ENCODE measurements around the gene GNLY.
"Not testable (repeated sequence)": the region's sequence is repeated elsewhere in the genome, so short reads cannot be mapped to it uniquely, and the experiment has no call there.

GNLY gene

GRCh38 chr2:85711578-85712060, 17.5 kb downstream of the GNLY start:
- no peak for DNase-seq (ENCODE audit: extremely low read depth, low read depth)
- no peak for TF ChIP-seq CTCF (IDR thresholded peaks at IDR 0.05; ENCODE audit: low read depth, low read length)

GRCh38 chr2:85712336-85712735, 18.2 kb downstream of the GNLY start:
- TF ChIP-seq CTCF (IDR thresholded peaks at IDR 0.05; ENCODE audit: low read depth, low read length), result no peak
- DNase-seq (ENCODE audit: extremely low read depth, low read depth), result no peak

GRCh38 chr2:85712849-85713612, 18.9 kb downstream of the GNLY start:
- no peak for DNase-seq (ENCODE audit: extremely low read depth, low read depth)
- no peak for TF ChIP-seq CTCF (IDR thresholded peaks at IDR 0.05; ENCODE audit: low read depth, low read length)

GRCh38 chr2:85713836-85714235, 19.7 kb downstream of the GNLY start:
- no peak for TF ChIP-seq CTCF (IDR thresholded peaks at IDR 0.05; ENCODE audit: low read depth, low read length)
- no peak for DNase-seq (ENCODE audit: extremely low read depth, low read depth)

- DNase-seq (ENCODE audit: extremely low read depth, low read depth), result not testable (repeated sequence)
These were observed 20.3 kb downstream of the GNLY start for GRCh38 chr2:85714421-85714820.

GRCh38 chr2:85714841-85715240, 20.7 kb downstream of the GNLY start:
- no peak for DNase-seq (ENCODE audit: extremely low read depth, low read depth)
- TF ChIP-seq CTCF (IDR thresholded peaks at IDR 0.05; ENCODE audit: low read depth, low read length), result no peak

GRCh38 chr2:85716346-85716914, 22.3 kb downstream of the GNLY start:
- DNase-seq (ENCODE audit: extremely low read depth, low read depth), result no peak
- TF ChIP-seq CTCF (IDR thresholded peaks at IDR 0.05; ENCODE audit: low read depth, low read length), result no peak
